ENCODE measurements around the gene DCST2. TPM values are rescaled to one million over a fixed set of nuclear protein-coding genes. Genes with fewer than 3 reads are reported as not detected.

Gene DCST2
- polyA plus RNA-seq, 3 donors from 2014 or later, result not detected

DNA sequence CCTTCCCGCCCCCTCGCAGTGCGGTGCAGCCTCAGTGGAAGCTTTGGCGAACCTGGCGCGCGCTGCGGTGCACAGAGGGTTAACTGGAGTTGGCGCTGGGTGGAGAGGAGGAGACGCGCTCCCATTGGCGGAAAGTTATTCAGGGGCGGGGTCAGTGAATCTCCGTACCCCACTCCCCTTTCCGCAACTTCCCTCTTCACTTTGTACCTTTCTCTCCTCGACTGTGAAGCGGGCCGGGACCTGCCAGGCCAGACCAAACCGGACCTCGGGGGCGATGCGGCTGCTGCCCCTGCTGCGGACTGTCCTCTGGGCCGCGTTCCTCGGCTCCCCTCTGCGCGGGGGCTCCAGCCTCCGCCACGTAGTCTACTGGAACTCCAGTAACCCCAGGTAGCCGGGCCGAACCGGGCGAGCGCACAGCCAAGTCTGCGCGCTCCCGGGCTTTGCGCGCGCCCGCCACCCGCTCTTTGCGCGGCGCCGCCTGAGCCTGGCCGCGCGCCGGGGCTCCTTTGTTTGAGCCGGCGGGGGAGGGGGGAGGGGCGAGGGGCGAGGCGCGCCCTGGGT, 30.0 kb upstream of the DCST2 start, which contains the start of gene EFNA4:
Gene EFNA4 (plus strand): TSS at position 191 of the 561 bp plus-strand sequence. CDS start 84 bp downstream, at position 275.
- H3K4me3 Mint-ChIP-seq, result peak within 1 kb of the TSS; percentile 91 to 97 (median 92)
- H3K4me1 Mint-ChIP-seq, result peaks cover 33% of the 10 kb centered on the region in 2 donors
- peaks cover 0 to 7% (median 3%) of the 10 kb centered on the region in 3 donors for H3K36me3 Mint-ChIP-seq
- peak; percentile 79 to 81 (median 80) for DNase-seq
- peaks cover 2 to 11% (median 4%) of the 10 kb centered on the region in 3 donors for H3K27me3 Mint-ChIP-seq (ENCODE audit: low read depth in 3 of 3)
- H3K27ac Mint-ChIP-seq, result peak within 1 kb of the TSS; percentile 72 to 87 (median 84)
- H3K9me3 Mint-ChIP-seq, result peaks cover 0 to 1% (median 0%) of the 10 kb centered on the region in 6 donors

DNA sequence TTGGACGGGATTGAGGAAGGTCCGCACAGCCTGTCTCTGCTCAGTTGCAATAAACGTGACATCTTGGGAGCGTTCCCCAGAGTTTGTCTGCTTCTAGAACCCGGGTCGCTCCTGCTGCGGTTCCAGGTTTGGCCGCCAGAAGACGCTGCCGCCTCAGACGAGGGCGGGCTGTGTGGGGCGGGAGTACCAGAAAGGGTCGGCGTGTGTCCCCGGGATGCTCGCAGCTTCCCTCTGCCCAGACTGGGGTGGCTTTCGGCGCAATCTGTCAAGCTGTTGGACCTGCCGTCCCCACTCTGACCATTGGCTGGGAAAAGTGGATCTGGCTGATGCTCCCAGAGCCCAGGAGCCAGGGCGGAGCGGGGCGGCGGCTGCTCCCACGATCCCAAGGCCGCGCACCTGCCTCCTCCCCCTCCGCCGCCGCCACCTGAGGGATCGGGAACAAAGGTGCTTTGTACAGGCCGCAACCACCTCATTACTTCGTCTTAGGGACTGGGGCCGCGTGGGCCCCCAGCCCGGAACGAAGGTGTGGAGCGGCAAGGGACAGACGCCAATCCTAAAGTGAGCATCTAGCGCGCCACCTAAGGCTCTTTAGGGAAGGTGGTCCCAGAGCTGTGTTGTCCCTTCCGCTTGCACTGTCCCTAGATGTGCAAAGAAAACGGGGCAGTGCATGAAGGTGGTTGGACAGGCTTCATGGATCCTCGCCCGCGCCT, 29.3 kb upstream of the DCST2 start:
- peak in 1 of 3 donors; percentile 42 for DNase-seq
- Mint-ChIP-seq H3K27ac (peak overlapping the region in 4 of 6 donors; percentile 50 to 84 (median 80)), H3K4me1 (peaks cover 30 to 33% of the 10 kb centered on the region in 2 donors), H3K4me3 (peak overlapping the region; percentile 90 to 96 (median 92)), H3K36me3 (peaks cover 0 to 5% (median 0%) of the 10 kb centered on the region in 3 donors), H3K9me3 (peaks cover 0 to 1% (median 0%) of the 10 kb centered on the region in 6 donors), H3K27me3 (ENCODE audit: low read depth in 3 of 3) (peaks cover 2 to 10% (median 4%) of the 10 kb centered on the region in 3 donors)

DNA sequence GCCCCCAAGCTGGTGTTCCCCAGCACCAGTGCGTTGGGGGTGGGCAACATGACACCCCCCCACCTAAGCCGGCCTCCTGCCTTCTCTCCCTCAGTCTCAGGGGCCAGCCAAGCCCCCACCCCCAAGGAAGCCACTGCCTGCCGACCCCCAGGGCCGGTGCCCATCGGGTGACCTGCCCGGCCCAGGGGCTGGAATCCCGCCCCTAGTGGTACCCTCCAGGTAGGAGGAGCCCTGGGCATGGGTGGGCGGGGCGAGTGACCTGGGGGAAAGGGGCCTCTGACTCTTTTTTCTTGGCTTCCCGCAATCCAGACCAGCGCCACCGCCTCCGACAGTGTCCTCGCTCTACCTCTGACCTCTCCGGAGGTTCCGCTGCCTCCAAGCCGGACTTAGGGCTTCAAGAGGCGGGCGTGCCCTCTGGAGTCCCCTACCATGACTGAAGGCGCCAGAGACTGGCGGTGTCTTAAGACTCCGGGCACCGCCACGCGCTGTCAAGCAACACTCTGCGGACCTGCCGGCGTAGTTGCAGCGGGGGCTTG, 28.6 kb upstream of the DCST2 start:
- peaks cover 30 to 33% of the 10 kb centered on the region in 2 donors for H3K4me1 Mint-ChIP-seq
- H3K36me3 Mint-ChIP-seq, result peaks cover 0 to 5% (median 0%) of the 10 kb centered on the region in 3 donors
- peaks cover 2 to 10% (median 4%) of the 10 kb centered on the region in 3 donors for H3K27me3 Mint-ChIP-seq (ENCODE audit: low read depth in 3 of 3)
- H3K27ac Mint-ChIP-seq, result no peak overlapping the region
- peaks cover 0 to under 1% (median 0%) of the 10 kb centered on the region in 6 donors for H3K9me3 Mint-ChIP-seq
- H3K4me3 Mint-ChIP-seq, result peak overlapping the region in 2 of 5 donors; percentile 62 to 91
- no peak for DNase-seq

DNA sequence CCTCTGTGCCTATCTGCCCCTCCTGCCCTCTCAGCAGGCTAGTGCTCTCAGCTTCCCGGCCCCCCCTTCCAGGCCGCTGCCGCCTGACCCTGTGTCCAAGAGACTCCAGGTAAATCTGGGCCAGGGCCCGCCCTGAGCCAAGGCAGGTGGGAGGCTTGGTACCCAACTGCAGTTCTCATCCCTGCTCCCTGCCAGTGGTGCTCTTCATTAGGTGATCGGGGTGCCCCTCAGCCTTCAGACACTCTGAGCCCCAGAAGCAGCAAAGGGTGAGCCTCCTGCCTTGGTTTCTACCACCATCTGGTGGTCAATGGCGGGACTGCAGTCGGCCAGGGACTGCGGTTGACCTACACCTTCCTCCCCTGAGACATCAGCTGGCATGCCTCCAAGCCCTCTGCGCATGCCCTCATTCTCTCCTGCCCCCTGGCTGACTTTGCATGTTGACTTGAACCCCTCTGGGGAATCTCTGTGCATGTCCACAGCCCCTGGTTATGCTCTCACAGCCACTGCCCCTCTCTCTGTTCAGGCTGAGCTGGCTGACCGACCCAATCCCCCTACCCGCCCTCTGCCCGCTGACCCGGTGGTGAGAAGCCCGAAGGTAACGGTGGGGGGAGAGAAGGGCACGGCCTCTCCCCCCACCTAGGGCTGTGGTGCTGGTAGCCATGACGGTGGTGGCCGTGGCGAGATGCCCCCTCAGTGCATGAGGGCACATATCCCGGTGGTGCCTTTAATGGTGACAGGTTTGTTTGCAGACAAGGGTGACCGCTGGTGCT, 28.0 kb upstream of the DCST2 start:
- no peaks in the 10 kb centered on the region for H3K9me3 Mint-ChIP-seq
- peak overlapping the region in 4 of 5 donors; percentile 60 to 69 (median 62) for H3K4me3 Mint-ChIP-seq
- peaks cover 2 to 10% (median 4%) of the 10 kb centered on the region in 3 donors for H3K27me3 Mint-ChIP-seq (ENCODE audit: low read depth in 3 of 3)
- peaks cover 0 to 6% (median 0%) of the 10 kb centered on the region in 3 donors for H3K36me3 Mint-ChIP-seq
- DNase-seq, result peak; percentile 85 to 89 (median 86)
- peak overlapping the region in 3 of 6 donors; percentile 3 to 37 (median 6) for H3K27ac Mint-ChIP-seq
- H3K4me1 Mint-ChIP-seq, result peaks cover 30 to 33% of the 10 kb centered on the region in 2 donors

DNA sequence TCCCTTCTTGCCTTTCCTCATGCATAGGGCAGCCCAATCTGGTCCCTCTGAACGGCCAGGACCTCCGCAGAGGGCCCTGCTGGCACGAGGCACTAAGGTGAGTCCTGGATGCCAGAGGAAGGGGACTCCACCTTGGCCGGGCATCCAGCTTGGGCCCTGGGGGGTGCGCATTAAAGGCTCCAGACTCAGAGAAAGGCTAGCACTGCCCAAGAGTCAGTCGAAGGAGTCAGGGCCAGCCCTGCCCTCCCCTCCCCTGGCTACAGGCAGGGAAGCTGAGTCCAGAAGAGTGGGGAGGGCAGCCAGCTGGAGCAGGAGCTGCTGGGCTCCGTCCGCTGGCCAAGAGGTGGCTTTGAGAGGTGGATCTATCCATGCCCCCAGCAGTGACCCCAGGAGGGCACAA, 27.2 kb upstream of the DCST2 start:
- no peaks in the 10 kb centered on the region for H3K9me3 Mint-ChIP-seq
- peaks cover 0 to 13% (median 0%) of the 10 kb centered on the region in 3 donors for H3K36me3 Mint-ChIP-seq
- peaks cover 27 to 33% of the 10 kb centered on the region in 2 donors for H3K4me1 Mint-ChIP-seq

DNA sequence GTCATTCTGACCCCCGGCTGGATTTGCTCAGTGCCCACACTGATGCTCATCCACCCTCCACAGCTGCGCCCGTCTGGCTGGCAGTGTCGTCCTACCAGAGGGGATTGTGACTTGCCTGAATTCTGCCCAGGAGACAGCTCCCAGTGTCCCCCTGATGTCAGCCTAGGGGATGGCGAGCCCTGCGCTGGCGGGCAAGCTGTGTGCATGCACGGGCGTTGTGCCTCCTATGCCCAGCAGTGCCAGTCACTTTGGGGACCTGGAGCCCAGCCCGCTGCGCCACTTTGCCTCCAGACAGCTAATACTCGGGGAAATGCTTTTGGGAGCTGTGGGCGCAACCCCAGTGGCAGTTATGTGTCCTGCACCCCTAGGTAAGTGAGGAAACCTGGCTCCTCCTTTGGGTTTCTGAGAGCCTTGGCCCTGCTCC, 24.2 kb upstream of the DCST2 start:
- Mint-ChIP-seq H3K4me3 (no peak overlapping the region), H3K27ac (no peak overlapping the region), H3K27me3 (ENCODE audit: low read depth in 3 of 3) (peaks cover 0 to 8% (median 4%) of the 10 kb centered on the region in 3 donors), H3K9me3 (no peaks in the 10 kb centered on the region), H3K4me1 (peaks cover 17 to 19% of the 10 kb centered on the region in 2 donors), H3K36me3 (peaks cover 0 to 13% (median 0%) of the 10 kb centered on the region in 3 donors)
- DNase-seq, result no peak

More for the DNA sequence above, 27.2 kb upstream of the DCST2 start:
- H3K27ac Mint-ChIP-seq, result no peak overlapping the region
- H3K27me3 Mint-ChIP-seq (ENCODE audit: low read depth in 3 of 3), result peaks cover 2 to 10% (median 4%) of the 10 kb centered on the region in 3 donors
- no peak overlapping the region for H3K4me3 Mint-ChIP-seq
- no peak for DNase-seq

DNA sequence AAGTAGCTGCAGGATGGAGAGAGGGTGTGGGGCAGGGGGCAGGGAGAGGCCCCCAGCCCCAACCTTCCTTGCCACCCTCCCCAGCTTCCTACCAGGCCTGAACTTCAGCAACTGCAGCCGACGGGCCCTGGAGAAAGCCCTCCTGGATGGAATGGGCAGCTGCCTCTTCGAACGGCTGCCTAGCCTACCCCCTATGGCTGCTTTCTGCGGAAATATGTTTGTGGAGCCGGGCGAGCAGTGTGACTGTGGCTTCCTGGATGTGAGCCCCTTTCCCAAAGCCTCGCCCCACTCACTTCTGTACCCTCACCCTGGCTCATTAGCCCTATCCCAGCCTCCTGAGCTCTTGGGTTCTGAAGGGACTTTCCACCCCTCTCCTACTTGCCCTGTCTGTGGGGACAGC, 23.5 kb upstream of the DCST2 start:
- no peak overlapping the region for H3K27ac Mint-ChIP-seq
- H3K9me3 Mint-ChIP-seq, result no peaks in the 10 kb centered on the region
- H3K36me3 Mint-ChIP-seq, result peaks cover 0 to 13% (median 0%) of the 10 kb centered on the region in 3 donors
- peaks cover 19 to 21% of the 10 kb centered on the region in 2 donors for H3K4me1 Mint-ChIP-seq
- H3K4me3 Mint-ChIP-seq, result no peak overlapping the region
- DNase-seq, result no peak
- peaks cover 0 to 8% (median 2%) of the 10 kb centered on the region in 3 donors for H3K27me3 Mint-ChIP-seq (ENCODE audit: low read depth in 3 of 3)

DNA sequence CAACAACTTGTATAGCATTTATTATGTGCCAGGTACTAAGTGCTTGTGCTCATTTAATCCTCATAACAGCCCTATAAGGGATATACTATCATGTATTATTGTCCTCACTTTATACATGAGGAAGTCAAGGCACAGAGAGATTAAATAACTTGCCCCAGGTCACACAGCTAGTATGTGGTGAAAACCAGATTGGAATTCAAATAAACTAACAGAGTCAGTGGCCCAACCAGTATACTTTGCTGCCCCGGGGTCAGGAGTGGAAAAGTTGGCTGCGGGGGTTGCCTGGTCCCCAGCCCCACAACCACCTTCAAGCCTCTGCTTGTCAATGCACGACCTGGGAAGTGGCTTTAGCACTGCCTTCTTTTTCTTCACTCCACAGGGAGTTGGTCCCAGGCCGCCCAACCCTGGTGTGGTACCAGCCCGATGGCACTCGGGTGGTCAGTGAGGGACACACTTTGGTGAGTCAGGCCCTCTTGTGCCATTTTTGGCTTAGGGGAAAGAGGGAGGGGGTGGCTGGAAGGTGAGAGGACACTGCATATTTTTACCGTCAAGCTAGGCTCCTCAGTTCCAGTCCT, 20.0 kb upstream of the DCST2 start:
- H3K27me3 Mint-ChIP-seq (ENCODE audit: low read depth in 3 of 3), result peaks cover 0 to 1% (median 0%) of the 10 kb centered on the region in 3 donors
- peaks cover 0 to 8% (median 0%) of the 10 kb centered on the region in 3 donors for H3K36me3 Mint-ChIP-seq
- H3K9me3 Mint-ChIP-seq, result no peaks in the 10 kb centered on the region
- no peak for DNase-seq
- peaks cover 24 to 28% of the 10 kb centered on the region in 2 donors for H3K4me1 Mint-ChIP-seq
- H3K4me3 Mint-ChIP-seq, result peak overlapping the region in 3 of 5 donors; percentile 50 to 86 (median 63)
- H3K27ac Mint-ChIP-seq, result peak overlapping the region in 1 of 6 donors; percentile 48

DNA sequence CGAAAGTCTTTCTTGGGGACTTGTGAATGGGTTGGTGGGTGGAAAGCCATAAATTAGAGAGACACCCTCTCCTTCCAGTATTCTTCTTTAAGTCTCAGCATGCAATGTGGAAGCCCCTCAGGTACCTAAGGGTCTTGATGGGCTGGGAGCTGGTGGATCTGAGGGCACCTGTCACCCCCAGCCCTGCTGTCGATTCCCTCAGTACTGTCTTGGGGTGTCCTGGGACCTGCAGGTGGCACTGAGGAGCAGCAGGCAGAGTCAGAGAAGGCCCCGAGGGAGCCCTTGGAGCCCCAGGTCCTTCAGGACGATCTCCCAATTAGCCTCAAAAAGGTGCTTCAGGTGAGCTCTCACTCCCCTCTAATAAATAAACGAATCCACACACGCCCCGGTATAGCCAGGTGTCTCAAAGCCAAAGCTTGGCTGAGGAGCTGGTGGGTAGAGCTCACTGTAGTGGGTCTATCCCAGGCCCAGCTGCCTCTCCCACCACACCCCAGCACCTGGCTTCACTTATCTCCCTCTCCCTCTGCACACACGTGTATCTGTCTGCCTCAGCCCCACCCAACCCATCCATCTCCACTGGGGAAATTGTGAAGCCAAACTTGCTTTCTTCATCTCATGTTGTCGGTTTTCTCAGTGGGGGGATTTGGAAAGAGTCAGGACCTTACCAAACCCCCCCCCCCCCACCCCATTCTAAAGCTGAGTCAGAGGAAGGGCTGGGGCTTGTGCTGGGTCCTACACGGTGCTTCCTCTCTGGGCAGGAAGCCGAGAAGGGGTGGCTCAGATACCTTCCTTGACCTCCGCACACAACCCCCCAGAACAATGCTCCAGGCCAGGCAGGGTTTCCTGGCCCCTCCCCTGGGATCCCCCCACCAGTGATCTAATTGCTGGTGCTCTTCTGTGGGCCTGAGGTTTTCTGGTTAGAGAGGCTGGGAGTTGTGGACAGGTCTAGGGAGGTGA, 19.1 kb upstream of the DCST2 start:
- Mint-ChIP-seq H3K4me3 (peak overlapping the region; percentile 79 to 87 (median 84)), H3K27ac (peak overlapping the region in 3 of 6 donors; percentile 48 to 76 (median 71)), H3K36me3 (peaks cover 0 to 8% (median 0%) of the 10 kb centered on the region in 3 donors), H3K4me1 (peaks cover 24 to 28% of the 10 kb centered on the region in 2 donors), H3K27me3 (ENCODE audit: low read depth in 3 of 3) (peaks cover 0 to 1% (median 1%) of the 10 kb centered on the region in 3 donors), H3K9me3 (no peaks in the 10 kb centered on the region)
- DNase-seq, result no peak

DNA sequence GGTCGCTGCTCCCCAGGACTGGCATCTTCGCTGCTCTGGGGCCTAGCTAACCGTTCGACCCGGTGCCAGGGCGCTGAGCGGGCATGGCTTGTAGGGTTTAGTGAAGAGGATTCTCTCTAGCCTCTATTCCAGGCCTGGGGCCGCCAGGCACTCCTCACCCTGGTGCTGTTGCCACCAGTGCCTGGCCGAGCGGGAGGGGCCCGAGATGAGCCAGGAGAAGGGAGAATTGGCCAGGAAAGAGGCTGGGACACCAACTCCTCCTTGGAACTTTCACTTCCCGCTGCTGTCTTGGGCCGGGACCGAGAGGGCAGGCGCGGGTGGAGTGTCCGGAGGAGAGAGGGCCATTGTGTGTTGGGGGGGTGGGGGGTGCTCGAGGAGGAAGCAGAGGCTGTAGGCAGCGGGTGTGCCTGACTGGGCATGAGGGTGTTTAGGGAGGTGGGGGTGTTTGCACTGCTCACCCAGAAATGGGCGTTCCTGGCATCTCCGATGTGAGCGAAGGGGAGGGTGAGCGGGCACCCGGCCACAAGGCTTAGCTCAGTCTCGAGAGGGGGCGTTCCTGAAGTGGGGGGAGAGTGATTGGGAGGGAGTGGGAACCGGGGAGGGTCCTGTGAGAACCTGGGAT, 18.3 kb upstream of the DCST2 start:
- Mint-ChIP-seq H3K27me3 (ENCODE audit: low read depth in 3 of 3) (peaks cover 0 to 3% (median 1%) of the 10 kb centered on the region in 3 donors), H3K4me1 (peaks cover 24 to 28% of the 10 kb centered on the region in 2 donors), H3K36me3 (peaks cover 0 to 8% (median 0%) of the 10 kb centered on the region in 3 donors), H3K4me3 (peak overlapping the region; percentile 79 to 87 (median 84)), H3K27ac (peak overlapping the region in 4 of 6 donors; percentile 20 to 76 (median 48)), H3K9me3 (no peaks in the 10 kb centered on the region)
- peak; percentile 46 to 61 (median 54) for DNase-seq

DNA sequence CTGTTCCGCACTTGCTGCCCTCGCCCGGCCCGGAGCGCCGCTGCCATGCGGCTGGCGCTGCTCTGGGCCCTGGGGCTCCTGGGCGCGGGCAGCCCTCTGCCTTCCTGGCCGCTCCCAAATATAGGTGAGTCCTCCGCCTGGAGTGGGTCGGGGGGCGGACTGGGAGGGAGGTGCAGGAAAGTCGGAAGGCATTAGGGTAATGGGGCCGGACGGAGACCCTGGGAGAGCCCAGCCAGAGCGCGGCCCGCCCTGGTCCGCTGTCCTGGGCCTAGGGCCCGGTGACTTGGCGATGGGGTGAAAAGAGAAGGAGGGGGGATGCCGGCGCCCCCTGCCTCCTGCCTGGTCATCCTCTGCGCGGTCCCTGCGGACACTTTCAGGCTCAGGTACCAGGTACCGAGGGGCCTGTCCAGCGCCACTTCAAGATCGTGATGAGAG, 17.8 kb upstream of the DCST2 start:
- Mint-ChIP-seq H3K9me3 (no peaks in the 10 kb centered on the region), H3K27ac (no peak overlapping the region), H3K4me3 (peak overlapping the region; percentile 79 to 87 (median 84)), H3K4me1 (peaks cover 24 to 28% of the 10 kb centered on the region in 2 donors), H3K36me3 (peaks cover 0 to 5% (median 0%) of the 10 kb centered on the region in 3 donors), H3K27me3 (ENCODE audit: low read depth in 3 of 3) (peaks cover 0 to 3% (median 1%) of the 10 kb centered on the region in 3 donors)
- no peak for DNase-seq
